ENCODE data around the gene PRDM10.
A peak's percentile ranks its signal among the peaks of the same experiment; 100 is the strongest.

Gene PRDM10

DNA sequence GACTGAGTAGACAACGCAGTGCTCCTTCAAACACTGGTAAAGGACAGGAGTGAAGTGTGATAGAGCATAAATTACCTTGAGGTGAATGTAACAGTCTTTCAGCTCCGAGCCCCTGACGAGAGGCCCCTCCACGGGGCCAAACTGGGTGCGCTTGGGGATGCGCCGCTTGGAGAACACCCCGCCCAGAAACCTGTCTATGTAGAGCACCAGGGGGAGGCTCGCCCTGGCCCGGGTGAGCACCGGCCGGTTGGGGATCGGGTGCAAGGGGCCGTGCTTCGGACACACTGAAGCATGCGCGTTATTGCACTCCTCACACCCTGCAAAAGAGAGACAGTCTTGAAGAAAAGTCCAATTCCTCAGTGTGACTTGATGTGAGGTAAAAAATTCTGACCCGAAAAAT is 57.9 kb downstream of the PRDM10 start:
- DNase-seq = no peak

DNA sequence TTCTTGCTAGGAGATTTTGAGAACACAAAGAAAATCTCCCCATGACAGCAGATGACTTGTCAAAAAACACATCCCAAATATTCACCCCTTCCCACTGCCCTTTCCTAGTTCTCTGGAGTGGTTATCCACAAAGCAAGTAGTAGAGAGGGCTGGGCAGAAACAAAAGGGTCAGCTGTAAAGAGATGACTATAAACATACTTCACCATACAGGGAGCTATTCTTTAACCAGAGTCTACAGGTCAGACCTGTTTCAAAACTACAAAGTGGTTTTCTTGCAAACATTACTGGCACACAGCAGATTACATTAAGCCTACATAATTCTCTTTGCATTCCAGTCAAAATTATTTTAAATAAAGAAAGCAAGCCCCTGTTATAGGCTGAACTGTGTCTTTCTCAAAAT is 59.6 kb downstream of the PRDM10 start:
- no peak for DNase-seq

DNA sequence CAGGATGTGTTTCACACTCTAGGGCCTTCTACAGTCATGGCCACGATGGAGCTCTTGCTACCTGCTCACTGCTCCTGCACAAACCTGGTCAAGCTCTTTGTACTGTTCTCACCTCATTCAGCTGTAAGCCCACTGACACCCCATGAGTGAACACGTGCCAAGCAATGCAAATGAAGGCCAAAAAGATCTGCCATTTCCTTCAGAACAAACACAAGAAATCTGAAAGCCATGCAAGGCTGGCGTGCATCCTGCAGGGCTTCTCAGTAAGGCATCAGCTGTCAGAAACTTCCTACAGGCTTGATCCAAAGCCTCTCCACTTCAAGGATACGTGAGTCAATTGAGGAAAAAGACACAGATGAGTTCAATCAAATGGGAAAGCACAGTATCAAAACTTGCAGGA is 63.1 kb downstream of the PRDM10 start:
- DNase-seq = no peak

DNA sequence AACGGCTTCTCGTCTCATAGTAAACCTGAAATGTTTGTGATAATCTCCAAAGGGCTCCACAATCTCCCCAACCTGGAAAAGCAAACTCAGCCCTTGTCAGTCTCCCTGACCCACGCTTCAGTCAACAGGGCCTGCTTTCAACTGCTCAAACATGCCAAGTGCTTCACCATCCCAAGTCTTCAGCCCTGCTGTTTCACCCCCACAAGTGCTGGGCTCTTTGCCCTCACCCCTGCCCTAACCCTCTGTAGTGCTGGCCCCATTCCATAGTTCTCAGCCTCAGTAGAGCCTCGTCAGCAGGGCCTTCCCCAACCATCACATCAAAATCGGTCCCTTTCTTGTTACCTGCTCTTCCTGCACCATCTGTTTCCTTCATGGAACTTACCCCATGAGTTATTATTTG is 63.9 kb downstream of the PRDM10 start:
- DNase-seq = no peak

DNA sequence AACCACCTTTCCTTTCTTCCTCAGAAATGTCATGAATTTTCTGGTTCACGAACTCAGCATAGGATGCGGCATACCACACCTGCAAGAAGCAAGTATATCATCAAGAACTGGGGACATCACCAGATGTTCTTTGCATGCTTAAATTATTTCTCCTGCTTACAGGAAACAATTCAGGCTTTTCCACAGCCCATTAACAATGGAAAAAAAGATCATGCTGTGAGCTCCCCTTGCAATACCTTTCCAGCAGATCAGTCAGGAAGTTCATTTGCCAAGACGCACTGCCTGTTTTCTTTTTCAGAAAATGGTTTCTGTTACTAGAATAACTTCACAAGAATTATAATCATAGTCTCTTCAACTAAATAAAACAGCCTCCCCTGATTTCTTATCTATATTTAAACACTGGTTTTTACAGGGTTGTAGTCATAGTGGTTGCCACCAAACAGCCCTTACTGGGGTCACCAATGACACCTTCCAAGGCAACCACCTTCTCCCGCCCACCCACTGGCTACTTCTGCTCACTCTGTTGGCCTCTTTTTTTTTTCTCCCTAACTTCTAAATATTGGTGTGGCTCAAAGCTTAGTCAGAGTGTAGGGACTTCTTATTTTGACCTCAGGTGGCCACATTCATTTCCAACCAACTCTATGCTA is 64.9 kb downstream of the PRDM10 start:
- DNase-seq = peak; percentile 77

DNA sequence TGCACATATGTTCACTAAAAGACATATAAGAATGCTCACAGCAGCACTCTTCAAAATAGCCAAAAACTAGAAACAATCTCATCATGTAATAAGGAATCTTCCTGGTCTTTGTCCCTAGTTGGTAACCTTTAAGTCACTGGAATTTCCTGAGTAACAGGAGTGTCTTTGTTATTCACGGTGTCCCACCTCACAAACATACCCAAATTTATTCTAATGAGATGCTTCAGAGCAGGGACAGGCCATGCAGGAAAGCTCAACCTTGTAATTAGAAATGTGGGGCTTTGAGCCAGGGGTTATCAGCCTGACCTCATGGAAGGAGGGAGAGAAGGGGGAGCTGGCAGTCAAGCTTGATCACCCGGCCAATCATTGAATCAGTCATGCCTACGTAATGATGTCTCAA is 66.9 kb downstream of the PRDM10 start:
- DNase-seq = no peak

DNA sequence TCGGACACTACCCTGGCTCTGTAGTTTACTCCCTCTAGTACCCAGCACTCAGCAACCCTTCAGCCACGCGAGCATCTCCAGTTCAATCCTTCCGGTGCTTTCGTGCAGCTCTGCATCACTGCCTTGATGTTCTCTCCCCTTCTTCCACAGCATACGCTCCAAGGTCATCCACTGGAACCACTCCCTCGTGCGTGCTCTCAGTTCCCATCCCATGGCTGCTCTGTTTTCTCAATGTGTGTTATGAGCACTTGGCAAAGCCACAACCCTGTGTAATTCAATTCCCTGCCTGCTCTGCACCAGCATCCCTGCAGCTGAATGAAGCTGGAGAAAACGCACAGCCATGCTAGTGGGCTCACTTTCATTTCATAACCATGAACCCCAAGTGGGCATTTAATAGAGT is 68.7 kb downstream of the PRDM10 start:
- DNase-seq = peak; percentile 92

DNA sequence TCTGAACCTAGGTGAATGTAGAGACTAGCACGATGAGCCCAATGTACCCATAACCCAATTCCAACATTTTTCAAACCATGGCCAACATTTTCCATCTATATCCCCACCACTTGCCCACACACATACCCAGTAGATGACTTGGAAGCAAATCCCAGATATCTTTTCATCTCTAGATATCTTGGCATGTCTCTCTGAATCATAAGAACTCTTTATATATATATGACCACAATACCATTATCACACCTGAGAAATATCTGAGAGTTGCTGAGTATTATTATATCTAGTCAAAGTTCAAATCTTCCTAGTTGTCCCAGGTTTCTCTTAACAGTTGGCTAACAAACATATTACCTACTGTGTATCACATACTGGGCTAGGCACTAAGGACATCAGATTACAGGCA is 69.4 kb downstream of the PRDM10 start:
- DNase-seq = no peak

DNA sequence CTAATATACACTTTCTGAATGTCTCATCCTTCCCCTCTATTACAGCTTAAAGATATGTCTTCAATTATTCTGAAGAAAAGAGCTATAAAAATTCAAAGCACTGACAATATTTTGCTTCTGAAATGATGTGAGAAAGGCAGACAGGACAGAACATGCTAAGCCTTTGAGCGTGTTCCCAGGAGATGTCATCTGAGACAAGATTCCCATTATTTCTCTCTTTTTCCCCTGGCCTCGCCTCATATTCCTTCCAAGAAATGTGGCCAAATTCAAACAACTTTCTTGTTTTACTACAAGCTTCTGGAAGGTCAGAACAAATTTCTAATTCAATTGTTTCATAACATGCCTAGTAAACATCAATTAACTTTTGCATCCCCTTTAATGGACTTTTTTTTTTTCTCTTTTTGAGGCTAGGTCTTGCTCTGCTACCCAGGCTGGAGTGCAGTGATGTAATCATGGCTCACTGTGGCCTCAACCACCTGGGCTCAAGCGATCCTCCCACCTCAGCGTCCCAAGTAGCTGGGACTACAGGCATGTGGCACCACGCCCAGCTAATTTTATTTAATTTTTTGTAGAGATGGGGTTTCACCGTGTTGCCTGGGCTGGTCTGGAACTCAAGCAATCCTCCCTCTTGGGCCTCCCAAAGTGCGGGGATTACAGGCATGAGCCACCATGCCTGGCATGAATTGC is 70.1 kb downstream of the PRDM10 start:
- DNase-seq = no peak

DNA sequence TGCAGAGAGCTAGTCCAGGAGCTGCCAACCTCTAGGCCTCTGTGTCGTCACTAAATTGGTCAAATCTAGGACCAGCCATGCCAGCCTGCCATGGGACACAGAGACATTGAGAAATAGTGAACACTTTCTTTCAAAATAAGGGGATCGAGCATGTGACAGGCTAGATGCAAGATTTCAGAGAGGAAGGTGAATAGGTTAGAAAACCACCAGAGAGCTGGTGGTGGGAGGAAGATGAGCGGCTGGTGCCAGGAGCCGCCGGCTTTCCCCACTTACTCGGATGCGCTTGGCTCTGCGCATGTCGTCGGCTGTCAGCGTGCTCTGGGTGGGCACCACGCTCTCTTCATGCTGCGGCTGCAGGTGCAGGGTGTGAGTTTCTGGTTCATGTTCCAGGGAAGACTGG is 71.9 kb downstream of the PRDM10 start:
- DNase-seq = no peak

DNA sequence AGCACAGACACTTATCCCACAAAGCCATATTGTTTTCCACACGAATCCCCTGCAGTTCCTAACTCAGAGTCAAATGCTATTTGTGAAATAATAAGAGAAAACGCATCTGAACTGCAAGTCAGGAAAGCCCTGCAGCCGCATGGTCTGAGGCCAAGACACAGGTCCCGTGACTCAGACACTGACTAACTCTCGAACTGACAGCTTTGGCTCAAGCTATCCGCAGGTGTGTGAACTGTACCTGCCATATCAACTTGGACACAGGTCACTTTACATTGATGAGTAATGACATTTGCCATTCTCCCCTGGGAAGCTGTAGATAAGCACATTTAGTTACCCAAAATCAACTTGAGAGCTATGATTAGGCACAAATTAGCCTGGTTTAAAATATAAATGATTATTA is 72.3 kb downstream of the PRDM10 start:
- no peak for DNase-seq

DNA sequence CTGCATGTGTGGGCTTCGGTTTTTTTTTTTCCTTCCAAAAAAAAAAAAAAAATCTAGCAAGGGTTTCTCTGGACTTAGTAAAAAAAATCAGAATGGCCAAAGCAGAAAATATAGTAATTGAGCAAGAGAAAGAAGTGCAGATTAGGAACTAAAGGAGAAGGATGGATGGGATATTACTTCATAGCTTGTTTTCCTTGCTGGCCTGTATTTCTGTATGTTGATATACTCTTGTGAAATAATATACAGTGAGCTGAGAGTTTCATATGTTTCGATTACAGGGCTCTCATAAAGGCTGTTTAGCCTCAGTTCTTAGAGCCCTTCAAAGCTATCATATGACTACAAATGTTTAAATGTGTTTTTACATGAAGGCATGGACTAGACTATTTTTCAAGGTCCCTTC is 72.9 kb downstream of the PRDM10 start:
- no peak for DNase-seq

DNA sequence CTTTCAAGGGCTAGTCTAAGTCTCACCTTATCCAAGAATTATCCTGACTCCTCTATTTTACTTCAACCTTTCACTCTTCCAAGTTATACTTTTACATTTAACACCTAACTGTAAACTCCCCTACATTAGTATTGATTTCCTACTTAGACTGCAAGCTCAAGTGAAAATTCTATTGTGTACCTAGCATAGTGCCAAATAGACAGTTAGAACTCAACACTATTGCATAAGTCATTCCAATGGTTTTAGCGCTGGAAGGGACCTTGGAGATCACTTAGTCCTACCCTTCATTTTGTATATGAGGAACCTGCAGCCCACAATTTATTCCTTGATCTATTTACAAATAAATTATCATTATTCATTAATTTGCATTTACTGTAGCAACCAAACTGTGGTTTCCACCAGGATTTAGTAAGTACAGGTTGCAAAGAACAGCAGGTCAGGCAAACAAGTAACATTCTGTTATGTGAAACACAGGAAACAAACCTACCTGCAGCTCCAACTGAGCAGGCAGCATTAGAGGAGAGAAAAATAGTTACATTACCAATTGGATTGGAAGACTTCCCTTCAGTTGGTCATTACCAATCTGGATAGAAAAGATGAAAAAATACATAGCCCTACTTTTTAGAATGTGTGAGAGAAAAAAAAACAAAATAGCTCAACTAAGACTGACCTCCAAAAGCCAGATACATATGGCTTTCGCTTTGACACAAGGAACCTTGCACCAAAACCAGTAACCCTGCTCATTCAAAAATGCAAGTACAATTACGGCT is 73.5 kb downstream of the PRDM10 start:
- no peak for DNase-seq

DNA sequence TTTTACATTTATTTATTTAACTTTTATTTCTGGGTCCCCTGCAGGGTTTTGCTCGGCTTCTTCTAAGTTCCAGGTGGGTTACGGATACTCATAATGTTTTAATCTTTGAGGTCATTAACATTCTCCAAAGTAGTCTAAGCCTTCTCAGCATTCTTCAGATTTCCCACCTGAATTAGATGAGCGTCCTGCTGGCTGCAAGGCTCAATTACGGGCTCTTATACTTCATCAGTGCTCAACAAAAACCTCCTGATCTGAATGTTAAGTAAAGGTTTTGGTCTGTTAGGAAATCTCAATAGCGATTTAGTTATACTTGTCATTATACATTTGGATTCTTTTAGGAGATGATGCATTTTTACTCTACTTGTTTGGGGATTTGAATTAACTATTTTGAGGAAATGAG is 80.0 kb downstream of the PRDM10 start:
- DNase-seq = no peak

DNA sequence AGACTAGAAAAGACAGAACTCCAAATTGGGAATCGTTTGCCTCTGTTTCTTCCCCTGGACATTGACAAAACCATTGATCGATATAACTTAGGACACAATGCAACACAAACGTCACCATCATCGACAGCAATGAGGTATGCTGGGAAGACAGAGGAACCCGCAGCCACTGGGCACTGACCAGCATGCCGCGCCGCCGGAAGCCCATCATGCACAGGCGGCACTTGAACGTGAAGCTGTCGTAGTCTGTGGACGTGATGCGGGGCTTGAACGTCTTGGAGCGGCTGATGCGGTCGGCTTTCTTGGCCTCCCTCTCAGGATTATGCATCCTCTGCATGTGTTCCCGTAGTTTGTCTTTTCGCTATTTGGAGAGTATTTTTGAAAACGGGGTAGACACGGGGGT is 84.3 kb downstream of the PRDM10 start:
- DNase-seq = no peak

DNA sequence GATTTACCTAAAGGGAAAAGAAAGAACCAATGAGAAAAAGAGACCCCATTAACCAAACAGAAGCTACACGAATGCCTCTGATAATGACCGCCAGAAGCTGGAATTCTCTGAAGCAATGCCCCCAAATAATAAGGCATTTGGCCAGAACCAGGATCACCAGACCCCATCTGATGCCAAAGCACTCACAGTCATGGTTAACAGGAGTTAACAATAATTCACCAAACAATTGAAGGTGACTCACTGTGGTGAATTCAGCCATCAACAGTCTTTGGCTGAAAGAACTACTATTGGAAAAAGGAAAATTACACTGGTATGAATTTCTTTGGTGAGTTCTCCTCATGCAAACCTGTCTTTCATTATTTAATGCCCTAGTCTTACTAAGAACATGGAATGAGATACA is 85.4 kb downstream of the PRDM10 start:
- DNase-seq = no peak

DNA sequence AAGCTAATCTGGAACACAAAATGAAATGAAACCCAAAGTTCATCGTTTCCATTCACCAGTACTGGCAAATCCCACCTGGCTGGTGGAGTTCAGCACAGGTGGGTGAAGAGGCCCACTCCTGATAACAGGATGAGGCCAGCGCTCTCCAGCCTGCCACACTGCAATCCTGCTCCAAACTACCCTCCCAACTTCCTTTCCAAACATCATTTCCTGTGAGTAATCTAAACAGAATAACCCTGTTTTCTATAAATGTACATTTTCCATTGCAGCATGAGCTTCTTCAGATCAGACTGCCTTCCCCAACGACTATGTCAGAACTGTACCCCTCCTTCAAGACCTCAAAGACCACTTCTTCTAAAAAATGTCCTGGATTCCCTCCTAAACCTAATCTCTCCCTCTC is 91.3 kb downstream of the PRDM10 start:
- no peak for DNase-seq

DNA sequence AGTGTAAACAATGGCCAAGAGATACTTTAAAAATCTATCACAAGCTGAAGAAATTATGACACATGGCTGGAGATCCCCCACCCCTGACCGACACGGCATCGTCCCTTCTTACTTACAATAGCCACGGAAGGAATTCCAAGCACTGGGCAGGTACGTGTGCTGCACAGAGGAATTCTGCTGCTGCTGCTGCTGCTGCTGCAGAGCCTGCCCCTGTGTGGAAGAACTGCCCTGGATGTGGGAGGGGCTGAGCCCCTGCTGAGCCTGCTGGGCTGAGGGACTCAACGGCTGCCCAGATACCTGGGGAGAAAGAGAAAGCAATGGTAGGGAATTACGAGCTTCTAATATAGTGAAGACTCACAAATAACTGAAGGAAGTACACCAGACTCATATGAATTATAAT is 92.3 kb downstream of the PRDM10 start:
- no peak for DNase-seq

DNA sequence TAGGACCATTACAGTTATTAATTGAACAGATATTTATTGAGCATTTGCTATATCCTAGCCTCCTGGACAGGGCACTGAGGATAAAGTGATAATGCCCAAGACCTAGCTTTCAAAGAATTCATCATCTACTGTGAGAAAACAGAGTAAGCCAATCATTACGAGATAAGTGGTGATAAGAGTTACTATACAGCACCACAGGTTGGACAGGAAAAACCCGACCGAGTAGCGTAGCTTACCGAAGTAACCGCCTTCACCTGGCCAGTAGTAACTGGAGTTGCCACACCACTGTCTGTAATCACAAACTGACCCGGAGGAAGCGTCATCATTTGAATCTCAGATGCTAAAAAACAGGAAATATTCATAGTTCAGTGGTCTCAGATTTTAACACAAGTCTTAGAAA is 97.2 kb downstream of the PRDM10 start:
- no peak for DNase-seq

DNA sequence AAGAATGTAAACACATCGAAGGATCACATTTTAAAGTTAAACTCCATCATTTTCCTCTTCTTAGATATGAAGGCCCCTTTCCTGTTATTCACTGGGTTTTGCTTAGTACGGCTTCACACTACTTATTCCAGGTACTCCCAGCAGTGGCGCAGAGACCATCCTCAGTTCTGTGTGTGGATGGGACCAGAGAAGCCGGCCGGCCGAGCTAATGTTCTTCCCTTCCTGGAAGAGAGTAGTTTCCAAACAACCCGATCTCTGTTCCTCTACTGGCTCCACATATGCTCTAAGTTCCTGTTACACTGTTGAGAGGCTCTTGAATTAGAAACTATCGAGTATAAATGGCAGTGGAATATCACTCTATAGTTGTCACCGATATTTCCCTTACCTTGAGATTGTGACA is 106.6 kb downstream of the PRDM10 start:
- no peak for DNase-seq

DNA sequence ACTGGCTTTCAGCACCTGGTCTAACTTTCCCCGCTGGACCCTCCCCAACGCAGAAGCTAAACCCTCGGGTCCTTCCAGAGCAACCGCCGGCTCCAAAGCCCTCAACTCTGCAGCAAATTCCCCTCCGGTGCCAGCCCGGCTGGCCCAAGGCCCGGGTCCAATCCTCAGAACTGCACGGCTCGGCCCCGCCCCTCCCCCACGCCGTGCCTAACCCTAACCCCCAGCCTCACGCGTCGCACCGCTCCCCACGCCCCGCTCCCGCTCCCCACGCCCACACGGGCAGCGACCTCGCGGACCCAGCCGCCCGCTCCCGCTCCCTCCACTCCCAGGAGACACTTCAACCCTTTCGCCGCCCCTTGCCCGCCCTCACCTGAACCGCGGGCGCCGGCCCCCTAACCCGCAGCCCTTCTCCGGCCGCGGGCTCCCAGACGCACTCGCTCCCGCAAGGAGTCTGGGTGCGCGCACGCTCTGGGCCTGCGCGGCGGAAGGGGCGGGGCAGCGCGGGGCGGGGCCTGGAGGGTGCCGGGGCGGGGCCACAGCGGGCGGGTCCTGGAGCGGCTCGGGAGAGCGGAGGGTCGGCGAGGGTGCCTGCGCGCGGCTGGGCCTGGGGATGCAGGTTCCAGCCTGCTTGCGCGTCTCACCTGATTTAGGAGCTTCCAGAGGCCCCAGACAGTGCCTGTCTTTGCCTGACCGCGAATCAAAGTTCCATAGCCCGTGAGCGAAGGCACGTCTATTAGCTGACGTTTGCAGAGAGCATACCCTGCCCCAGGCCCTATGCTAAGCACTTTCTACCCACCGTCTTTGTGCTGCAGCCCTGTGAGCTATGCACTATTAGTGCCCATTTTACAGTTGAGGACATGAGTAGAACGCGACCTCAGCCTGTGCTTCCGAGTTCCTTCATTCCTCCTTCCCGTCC is 107.3 kb downstream of the PRDM10 start, which contains the start of gene NFRKB:
TSS of gene NFRKB (minus strand) at position 453 of the 916 bp plus-strand sequence. CDS start 2,729 bp downstream, outside the sequence.
- peak; percentile 86 for DNase-seq

DNA sequence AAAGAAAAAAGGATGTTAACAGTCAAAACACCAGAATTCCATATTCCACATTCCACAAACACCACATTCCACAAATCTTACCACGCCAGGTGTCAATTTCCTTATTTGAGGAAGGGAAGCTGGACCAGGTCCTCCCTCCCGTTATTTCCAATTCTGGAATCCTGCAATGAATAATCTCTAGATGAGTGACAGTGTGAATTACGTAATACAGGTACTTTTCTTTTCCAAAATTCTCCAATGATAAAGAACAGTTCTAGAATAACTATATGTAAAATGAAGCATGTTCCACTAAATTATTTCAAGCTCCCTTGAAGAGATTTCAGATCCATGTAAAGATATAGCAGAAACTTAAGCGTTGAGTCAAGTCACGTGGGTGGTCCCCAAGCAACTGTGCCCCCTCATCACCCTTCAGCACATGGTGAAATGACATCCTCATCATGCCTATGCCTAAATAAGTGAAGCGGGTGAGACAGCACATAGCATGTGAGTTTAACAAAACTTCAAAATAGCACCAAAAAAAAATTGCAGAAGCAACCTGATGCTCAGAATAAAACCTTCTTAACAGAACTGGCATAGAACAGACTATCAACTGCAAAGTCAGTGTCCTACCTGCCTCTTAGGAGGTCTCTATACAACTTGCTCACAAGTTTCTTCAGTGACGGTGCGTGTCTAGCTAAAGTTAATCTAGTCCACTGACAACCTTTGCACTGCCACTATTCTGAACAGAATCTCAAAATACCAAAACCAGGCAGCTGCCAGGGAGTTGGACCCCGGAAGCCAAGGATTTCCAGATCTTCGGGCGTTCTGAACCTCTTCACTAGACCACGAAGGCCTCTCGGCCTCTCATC is 108.1 kb downstream of the PRDM10 start:
- DNase-seq = peak; percentile 13
